ENCODE results near the gene WDSUB1. TPM values are rescaled to one million over a fixed set of nuclear protein-coding genes. Genes with fewer than 3 reads are reported as not detected.

WDSUB1 gene
- total and polyA plus RNA-seq, 8 donors: 3.5 to 8.2 (median 5.6) TPM

DNA sequence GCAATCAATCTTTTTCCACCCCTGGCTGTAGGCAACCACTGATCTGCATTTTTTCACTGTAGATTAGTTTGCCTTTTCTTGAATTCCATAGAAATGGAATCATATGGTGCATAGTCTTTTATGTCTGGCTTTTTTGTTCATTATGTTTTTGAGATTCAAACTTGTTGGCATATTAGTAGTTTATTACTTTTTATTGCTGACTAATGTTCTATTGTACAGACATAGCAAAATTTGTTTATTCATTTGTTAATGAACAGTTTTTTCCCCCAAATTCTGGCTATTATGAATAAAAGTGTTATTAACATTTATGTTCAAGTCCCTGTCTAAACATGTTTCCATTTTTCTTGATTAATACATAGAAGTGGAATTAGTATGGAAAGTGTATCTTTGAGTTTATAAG is 21.4 kb upstream of the WDSUB1 start:
- intact Hi-C loops (cut with DNase I): no loop called here
- FAIRE-seq: no peak

DNA sequence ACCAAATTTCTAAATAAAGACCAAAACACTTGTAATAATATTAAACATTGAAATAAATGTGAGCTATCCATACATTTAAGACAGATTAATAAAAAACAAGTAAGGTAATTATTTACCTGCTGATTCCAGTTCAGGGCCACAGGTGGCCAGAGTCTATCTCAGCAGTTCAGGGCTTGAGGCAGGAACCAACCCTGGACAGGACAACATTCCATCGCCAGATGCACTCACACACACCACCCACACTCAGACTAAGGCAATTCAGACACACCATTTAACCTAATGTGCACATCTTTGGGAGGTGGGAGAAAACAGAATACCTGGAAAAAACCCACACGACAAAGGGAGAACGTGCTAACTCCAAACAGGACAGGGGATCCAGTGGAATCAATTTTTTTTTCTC is 14.1 kb upstream of the WDSUB1 start:
- Histone ChIP-seq H3K36me3 (no peaks in the 10 kb centered on the region), H3K27ac (no peak overlapping the region), H3K9me3 (no peaks in the 10 kb centered on the region), H3K4me3 (no peak overlapping the region), H3K4me1 (peaks cover 0 to 4% (median 0%) of the 10 kb centered on the region in 3 donors), H3K27me3 (no peaks in the 10 kb centered on the region)
- peak in 2 of 4 donors; percentile 34 to 84 for ATAC-seq
- FAIRE-seq: no peak
- no peak for DNase-seq
- TF ChIP-seq, protein P1, sequence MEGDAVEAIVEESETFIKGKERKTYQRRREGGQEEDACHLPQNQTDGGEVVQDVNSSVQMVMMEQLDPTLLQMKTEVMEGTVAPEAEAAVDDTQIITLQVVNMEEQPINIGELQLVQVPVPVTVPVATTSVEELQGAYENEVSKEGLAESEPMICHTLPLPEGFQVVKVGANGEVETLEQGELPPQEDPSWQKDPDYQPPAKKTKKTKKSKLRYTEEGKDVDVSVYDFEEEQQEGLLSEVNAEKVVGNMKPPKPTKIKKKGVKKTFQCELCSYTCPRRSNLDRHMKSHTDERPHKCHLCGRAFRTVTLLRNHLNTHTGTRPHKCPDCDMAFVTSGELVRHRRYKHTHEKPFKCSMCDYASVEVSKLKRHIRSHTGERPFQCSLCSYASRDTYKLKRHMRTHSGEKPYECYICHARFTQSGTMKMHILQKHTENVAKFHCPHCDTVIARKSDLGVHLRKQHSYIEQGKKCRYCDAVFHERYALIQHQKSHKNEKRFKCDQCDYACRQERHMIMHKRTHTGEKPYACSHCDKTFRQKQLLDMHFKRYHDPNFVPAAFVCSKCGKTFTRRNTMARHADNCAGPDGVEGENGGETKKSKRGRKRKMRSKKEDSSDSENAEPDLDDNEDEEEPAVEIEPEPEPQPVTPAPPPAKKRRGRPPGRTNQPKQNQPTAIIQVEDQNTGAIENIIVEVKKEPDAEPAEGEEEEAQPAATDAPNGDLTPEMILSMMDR (IDR thresholded peaks at IDR 0.05): no peak
- WGBS, 2 donors: 19 to 27% methylated on average over 3 of the region's 3 CpGs
- intact Hi-C loops (cut with DNase I): no loop called here

More for the DNA sequence above, 21.4 kb upstream of the WDSUB1 start:
- Histone ChIP-seq H3K4me3 (no peak overlapping the region), H3K27ac (no peak overlapping the region), H3K27me3 (no peaks in the 10 kb centered on the region), H3K9me3 (no peaks in the 10 kb centered on the region), H3K36me3 (no peaks in the 10 kb centered on the region), H3K4me1 (no peaks in the 10 kb centered on the region)
- TF ChIP-seq, protein P1 (IDR thresholded peaks at IDR 0.05): no peak
- ATAC-seq: no peak
- DNase-seq: no peak

DNA sequence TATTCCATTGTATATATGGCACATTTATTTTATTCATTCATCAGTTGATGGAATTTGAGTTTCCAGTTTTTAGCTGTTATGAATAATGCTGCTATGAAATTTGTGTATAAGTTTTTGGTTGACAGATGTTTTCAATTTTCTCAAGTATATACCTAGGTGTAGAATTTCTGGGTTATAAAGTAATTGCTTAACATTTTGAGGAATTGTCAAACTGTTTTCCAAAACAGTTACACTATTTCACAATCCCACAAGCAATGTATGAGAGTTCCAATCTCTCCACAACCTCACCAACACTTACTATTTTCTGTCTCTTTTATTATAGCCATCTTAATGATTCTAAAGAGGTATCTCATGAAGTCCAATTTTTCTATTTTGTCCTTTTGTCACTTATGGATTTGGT is 12.5 kb upstream of the WDSUB1 start:
- ATAC-seq (no peak), DNase-seq (no peak), FAIRE-seq (no peak)
- intact Hi-C loops (cut with DNase I): no loop called here
- TF ChIP-seq, protein P1 (IDR thresholded peaks at IDR 0.05): no peak
- no peak overlapping the region for H3K27ac ChIP-seq
- no peak overlapping the region for H3K4me3 ChIP-seq
- H3K9me3 ChIP-seq: no peaks in the 10 kb centered on the region
- H3K27me3 ChIP-seq: no peaks in the 10 kb centered on the region
- H3K36me3 ChIP-seq: no peaks in the 10 kb centered on the region
- peaks cover 0 to 4% (median 0%) of the 10 kb centered on the region in 3 donors for H3K4me1 ChIP-seq

DNA sequence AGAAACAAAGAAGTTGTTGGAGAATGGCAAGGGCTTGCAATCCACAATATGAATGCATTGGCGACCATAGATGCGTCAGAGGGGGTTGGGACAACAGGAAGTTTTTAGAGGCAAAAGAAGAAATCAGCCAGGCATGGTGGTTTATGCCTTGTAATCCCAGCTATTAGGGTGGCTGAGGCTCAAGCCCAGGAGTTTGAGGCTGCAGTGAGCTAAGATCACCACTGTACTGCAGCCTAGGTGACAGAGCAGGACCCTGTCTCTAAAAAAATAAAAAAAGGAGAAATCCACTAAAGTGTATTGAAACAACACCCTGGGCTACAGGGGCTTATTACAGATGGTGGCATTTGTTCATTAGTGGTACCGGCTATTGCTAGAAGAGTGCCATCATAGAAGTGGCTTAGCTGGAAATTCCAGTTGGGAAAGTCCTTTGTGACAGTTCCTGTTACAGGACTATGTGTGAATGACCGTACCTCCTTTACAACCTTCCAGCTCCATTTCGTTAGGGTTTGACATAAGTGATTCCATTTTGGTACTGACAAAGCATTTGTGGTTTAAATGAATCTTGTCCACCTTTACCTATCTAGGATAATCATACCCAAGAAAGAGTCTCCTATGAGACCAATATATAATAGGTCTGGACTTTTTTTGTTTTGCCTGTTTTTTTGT is 10.7 kb upstream of the WDSUB1 start:
- 76 to 84% methylated on average over 5 of the region's 5 CpGs for WGBS, 2 donors
- ATAC-seq: no peak
- Histone ChIP-seq H3K4me1 (peaks cover 0 to 4% (median 0%) of the 10 kb centered on the region in 3 donors), H3K9me3 (no peaks in the 10 kb centered on the region), H3K27ac (no peak overlapping the region), H3K27me3 (no peaks in the 10 kb centered on the region), H3K4me3 (no peak overlapping the region), H3K36me3 (no peaks in the 10 kb centered on the region)
- intact Hi-C loops (cut with DNase I): no loop called here
- TF ChIP-seq, protein P1 (IDR thresholded peaks at IDR 0.05): no peak
- FAIRE-seq: no peak
- DNase-seq: no peak

DNA sequence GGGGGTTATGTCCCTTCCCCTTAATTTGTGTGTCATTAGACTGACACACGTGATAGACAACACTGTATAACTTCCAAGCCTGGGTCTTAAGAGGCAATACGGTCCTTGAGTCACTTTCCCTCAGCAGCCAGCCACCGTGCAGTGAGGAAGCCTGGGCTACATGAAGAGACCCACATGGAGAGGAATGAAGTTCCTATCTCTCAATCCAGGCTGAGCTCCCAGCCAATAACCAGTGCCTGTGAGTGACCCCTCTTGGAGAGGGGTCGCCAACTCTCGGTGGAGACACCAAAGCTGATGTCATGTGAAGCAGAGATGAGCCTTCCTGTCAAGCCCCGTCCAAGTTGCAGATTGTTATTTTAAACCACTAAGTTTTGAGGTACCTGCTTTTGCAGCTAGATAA is 5.7 kb upstream of the WDSUB1 start:
- no peaks in the 10 kb centered on the region for H3K27me3 ChIP-seq
- ATAC-seq (no peak), DNase-seq (no peak), FAIRE-seq (no peak)
- TF ChIP-seq, protein P1 (IDR thresholded peaks at IDR 0.05): no peak
- intact Hi-C loops (cut with DNase I): no loop called here
- no peak overlapping the region for H3K4me3 ChIP-seq
- 69 to 76% methylated on average over 6 of the region's 6 CpGs for WGBS, 2 donors
- H3K36me3 ChIP-seq: no peaks in the 10 kb centered on the region
- H3K9me3 ChIP-seq: no peaks in the 10 kb centered on the region
- peaks cover 0 to 5% (median 0%) of the 10 kb centered on the region in 3 donors for H3K4me1 ChIP-seq
- no peak overlapping the region for H3K27ac ChIP-seq

All from pancreas (tissue), 10 donors.